Brain pericyte (primary cell): ENCODE results near the gene MOCOS.

ENCODE experiments used
- DNase-seq: peaks from one replicate; pipeline ENCODE4 v3.0.0-alpha.2; 2012; ENCODE audit warnings: low read depth, low spot score

MOCOS gene

GRCh38 chr18:36179562-36180355 lies 7.5 kb upstream of the MOCOS start:
- peak; percentile 72 for DNase-seq

GRCh38 chr18:36181441-36181840 lies 5.9 kb upstream of the MOCOS start:
- no peak for DNase-seq

GRCh38 chr18:36181898-36182506 lies 5.3 kb upstream of the MOCOS start:
- DNase-seq, result no peak

- DNase-seq, result no peak
Observed at GRCh38 chr18:36183033-36183432, 4.3 kb upstream of the MOCOS start.

- DNase-seq, result no peak
Observed at GRCh38 chr18:36183987-36184386, 3.3 kb upstream of the MOCOS start.

- DNase-seq, result no peak
Observed at GRCh38 chr18:36185157-36185556, 2.1 kb upstream of the MOCOS start.

GRCh38 chr18:36185901-36186460 lies 1.3 kb upstream of the MOCOS start:
- DNase-seq, result no peak

- DNase-seq, result no peak
Observed at GRCh38 chr18:36186461-36187192, 670 bp upstream of the MOCOS start.

- no peak for DNase-seq
Observed at GRCh38 chr18:36187826-36188721, 777 bp downstream of the MOCOS start.

- DNase-seq, result no peak
Observed at GRCh38 chr18:36188916-36189315, 1.6 kb downstream of the MOCOS start.

- no peak for DNase-seq
Observed at GRCh38 chr18:36189486-36189885, 2.2 kb downstream of the MOCOS start.

- DNase-seq, result no peak
Observed at GRCh38 chr18:36191286-36191685, 4.0 kb downstream of the MOCOS start.

GRCh38 chr18:36191711-36192110 lies 4.4 kb downstream of the MOCOS start:
- no peak for DNase-seq

GRCh38 chr18:36194600-36195315 lies 7.5 kb downstream of the MOCOS start:
- DNase-seq, result no peak

- no peak for DNase-seq
Observed at GRCh38 chr18:36195427-36196122, 8.3 kb downstream of the MOCOS start.

GRCh38 chr18:36196238-36196995 lies 9.1 kb downstream of the MOCOS start:
- no peak for DNase-seq

- no peak for DNase-seq
Observed at GRCh38 chr18:36197511-36198166, 10.3 kb downstream of the MOCOS start.

- no peak for DNase-seq
Observed at GRCh38 chr18:36199691-36200295, 12.5 kb downstream of the MOCOS start.
